Measurements from ENCODE around the gene CXCL14.

CXCL14 gene

DNA sequence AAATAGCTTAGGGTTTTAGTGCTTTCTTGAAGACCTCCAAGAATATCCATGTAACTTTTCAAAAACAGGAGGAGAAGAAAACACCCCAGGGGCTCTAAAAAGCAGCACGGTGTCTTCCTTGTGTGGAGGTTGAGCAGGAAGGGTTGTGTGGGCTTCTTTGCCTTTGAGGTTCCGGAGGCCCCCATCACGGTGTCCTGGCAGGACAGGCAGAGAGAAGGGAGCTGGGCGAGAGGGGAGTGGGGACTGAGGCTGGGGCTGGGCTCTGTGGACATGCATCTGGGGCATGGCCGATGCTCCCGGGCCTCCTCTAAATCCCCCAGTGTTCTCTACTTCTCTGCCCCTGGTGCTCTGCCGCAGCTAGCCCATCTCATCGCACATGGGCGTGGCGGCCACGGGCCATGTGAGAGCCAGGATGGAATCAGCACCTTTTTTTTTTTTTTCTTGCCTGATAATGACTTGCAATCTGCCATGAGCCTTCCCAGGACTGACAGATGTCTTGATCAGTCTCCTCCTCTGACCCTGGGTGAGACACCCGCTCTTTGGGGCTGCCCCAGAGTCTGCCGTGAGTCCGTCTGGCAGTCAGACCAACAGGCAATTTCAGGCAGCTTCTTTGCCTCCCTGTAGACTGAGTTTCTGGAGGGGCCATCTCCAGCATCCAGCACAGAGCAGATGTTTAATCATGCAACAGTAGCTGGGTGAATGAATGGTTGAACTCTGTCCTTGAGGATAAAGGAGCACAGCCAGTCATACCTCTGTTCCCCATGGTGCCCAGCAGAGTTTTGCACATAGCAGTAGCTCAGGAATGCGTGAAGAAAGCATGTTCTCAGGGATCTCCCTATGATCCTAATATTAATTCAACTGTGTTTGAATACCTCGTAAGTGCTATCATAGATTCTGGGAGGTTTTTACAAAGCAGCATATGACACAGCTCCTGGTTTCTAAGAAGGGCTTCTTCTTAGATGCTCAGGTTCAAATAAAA lies 12.1 kb downstream of the CXCL14 start:
- no peak for DNase-seq

DNA sequence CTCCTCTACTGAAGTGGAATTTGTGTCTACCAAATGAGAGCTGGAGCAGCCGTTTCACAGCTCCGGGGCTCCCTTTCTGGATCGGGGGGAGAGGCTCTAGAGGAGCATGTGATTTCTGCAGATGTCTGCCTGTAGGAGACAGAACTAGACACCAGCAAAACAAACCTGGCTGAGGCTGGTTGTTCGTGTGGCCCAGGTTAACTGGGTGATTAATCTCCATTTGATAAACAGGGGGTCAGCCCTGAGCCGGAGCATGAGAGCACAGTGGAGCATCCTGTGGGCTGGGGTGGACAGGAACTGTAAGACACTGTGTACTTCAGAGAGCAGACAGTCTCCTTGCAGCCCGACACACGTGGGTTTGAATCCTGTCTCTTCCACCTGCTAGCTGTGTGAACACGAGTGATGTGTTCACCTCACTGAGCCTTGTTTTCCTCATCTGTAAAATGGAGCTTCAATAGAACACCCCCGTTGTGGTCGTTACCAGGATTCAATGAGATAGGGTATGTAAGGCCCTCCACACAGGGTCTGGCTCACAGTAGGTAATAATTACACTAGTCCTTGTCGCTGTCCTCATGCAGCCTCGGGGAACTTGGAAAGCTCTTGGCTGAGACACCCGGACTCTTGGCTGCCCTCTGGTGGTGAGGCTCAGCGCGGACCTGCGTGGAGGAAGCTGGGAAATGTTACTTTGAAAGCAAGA lies 12.9 kb downstream of the CXCL14 start:
- no peak for DNase-seq

DNA sequence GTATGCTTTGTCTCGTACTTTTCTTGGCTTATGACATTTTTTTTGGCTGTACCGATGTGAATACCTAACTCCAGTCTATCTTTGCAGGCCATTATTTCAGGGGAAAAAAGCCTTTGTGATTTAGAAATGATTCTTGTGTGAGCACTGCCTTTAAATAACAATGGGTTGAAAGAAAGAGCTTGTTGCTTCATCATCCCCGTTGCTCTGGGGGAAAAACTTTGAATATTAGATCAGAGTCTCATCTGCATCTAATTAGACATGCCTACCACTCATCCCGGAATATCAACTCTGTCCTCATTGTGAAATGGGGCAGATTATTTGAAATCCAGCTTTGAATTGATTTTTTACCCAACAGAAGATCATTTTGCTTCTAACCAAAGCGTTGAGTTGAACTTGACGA lies 13.5 kb downstream of the CXCL14 start:
- DNase-seq = no peak

DNA sequence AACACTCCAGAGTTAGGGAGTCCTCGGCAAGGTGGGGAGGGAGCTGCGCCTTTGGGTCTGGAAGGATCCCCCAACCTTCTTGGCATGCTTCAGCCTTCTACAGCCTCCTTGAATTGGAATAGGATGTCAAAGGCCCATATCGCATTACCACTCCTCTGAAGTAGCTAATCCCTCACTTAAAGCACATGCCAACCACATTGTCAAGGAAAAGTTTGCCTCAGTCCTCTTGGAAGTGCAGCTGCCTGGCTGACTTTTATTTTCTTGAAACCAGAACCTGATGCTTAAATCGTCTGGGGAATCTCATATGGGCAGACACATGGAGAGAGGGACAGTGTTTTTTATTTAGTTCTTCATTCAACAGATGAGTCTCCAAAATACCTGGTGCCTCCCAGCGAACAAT lies 14.5 kb downstream of the CXCL14 start:
- DNase-seq = no peak

GRCh38 chr5:135561266-135561665 lies 17.5 kb downstream of the CXCL14 start:
- no peak for DNase-seq

GRCh38 chr5:135560858-135561257 lies 17.9 kb downstream of the CXCL14 start:
- DNase-seq = peak; percentile 90

- no peak for DNase-seq
These were observed 19.4 kb downstream of the CXCL14 start for GRCh38 chr5:135559354-135559753.

- no peak for DNase-seq
These were observed 21.5 kb downstream of the CXCL14 start for GRCh38 chr5:135557076-135557838.

DNA sequence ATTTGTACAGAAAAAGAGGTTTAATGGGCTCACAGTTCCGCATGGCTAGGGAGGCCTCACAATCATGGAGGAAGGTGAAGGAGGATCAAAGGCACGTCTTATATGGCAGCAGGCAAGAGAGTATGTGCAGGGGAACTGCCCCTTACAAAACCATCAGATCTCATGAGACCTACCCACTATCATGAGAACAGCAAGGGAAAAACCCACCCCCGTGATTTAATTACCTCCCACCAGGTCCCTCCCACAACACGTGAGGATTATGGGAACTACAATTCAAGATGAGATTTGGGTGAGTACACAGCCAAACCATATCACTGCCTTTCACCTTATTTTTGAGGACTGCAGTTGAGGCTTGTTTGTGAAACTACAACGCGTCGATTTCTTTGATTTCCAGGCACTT lies 22.2 kb downstream of the CXCL14 start:
- no peak for DNase-seq

- no peak for DNase-seq
These were observed 23.3 kb downstream of the CXCL14 start for GRCh38 chr5:135555530-135555929.

- no peak for DNase-seq
These were observed 24.9 kb downstream of the CXCL14 start for GRCh38 chr5:135553688-135554462.

DNA sequence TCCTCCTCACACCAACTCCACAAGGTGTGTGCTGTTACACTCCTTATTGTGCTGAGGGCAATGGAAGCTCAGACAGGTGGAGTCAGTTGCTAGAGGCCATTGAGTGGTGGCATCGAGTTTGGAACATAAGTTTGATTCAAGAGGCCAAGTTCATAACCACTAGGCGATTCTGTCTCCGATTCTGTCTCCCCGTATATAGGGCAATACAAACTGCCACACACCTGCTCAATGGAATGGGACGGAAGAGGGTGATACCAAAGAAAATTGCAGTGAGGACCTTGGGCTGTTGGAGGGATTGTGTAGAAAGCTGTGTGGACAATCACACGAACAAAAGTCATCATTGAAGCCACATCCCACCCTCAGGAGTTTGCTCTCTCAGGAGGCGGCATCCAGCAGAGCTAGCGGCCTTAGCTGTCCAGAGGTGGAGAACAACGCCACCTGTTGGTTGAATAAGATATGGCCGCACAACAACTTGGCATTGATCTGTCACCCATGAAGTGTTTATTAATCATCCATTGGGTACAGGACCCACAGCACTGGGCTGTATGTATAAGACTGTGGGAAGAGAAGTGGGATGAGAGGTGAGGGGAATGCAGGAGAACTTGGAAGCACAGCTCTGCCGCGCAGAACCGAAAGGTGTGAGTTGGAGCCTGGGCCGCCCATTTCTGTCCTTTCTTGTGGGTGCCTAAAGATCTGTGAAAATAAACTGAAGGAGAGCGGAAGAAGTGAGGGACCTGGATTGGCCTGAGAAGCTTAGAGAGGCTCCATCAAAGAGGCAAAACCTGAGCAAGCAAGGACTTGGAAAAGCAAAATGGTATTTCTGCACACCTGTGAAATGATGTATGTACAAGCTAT lies 27.0 kb downstream of the CXCL14 start:
- DNase-seq = peak; percentile 84

- DNase-seq = no peak
These were observed 29.4 kb downstream of the CXCL14 start for GRCh38 chr5:135549413-135549812.

DNA sequence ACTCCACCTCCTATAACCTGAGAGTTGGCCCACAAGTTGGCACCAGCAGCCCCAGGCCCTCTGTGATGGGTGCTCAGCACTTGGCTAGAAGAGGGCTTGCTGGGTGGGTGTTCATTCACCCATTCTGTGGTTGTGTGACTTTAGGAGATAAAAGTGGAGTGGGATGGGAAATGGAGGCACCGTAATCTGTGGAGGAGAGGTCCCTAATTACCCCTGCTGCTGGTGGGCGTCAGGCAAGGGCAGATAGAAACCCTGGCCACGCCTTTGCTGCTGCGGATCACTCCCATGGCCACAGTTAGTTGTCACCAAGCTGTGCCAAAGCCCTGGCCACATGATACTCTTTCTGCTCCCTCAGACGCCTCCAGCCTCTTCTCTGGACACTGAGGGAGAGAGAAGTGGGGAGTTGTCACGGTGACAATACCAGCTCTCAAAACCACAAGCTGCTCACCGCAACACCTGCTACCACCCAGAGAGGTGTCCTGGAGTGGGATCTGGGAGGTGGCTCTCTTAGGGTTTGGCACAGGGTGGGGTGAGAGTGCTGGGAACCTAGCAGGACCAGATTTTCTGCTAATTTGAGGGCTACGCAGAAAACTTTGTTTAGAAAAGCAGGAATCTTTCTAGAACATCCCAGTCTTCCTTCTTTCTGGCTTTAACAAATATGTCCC lies 31.1 kb downstream of the CXCL14 start:
- DNase-seq = no peak

DNA sequence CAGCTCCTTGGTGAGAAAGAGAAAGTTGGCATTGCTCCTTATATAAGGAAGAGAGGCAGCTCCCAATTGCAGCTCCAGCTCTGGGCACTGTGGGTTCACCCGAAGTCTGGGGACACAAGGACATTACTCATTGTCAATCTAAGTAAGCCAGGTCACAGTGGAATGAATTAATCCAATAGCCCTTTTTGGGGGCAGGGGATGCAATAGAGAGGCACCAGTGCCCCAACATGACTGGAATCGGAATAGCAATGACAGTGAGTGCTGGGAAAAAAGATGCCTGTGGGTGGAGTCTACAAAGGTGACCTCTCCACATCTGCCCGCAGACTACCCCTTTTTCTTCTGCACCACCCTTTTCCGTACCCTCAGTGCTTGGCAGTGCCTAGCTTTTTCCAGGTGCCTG lies 31.9 kb downstream of the CXCL14 start:
- DNase-seq = no peak

DNA sequence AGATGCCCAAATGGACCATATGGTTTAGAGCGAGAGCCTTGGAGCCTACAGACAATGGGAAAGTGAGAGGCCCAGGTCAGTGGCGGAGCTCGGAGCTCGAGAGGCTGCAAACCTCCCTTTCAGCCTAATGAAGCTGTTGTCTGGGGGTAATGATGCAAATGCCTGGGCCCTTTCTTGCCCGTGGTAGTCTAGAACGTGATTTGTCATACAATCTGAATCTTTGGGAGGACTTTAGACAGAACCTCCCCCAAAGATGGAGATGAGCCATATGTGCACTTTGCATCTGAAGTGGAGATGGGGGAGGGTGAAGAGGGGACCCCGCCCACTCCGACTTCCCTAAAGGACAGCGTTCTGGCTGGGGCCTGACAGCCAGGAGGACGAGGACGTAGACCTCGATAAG lies 32.7 kb downstream of the CXCL14 start:
- DNase-seq = peak; percentile 65

- DNase-seq = peak; percentile 52
These were observed 33.7 kb downstream of the CXCL14 start for GRCh38 chr5:135545099-135545498.

- DNase-seq = peak; percentile 82
These were observed 35.1 kb downstream of the CXCL14 start for GRCh38 chr5:135543485-135544304.

- peak; percentile 51 for DNase-seq
These were observed 35.7 kb downstream of the CXCL14 start for GRCh38 chr5:135543001-135543484.

Data from retina (tissue), 1 donor.